GM12864 (cell line): ENCODE results near the gene PPP1CB.
"Not testable (repeated sequence)": the region's sequence is repeated elsewhere in the genome, so short reads cannot be mapped to it uniquely, and the experiment has no call there.

Source experiments
- DNase-seq: peaks from one replicate; pipeline ENCODE4 v3.0.0-alpha.2; 2011; ENCODE audit warnings: low read depth
- H3K4me3 ChIP-seq: 2 replicates; pipeline ENCODE4 v1.5.1; 2011; ENCODE audit warnings: mild to moderate bottlenecking, low read depth, low read length, control low read depth
- TF ChIP-seq, protein P1 (sequence below): IDR thresholded peaks from 2 replicates; pipeline ENCODE4 v1.5.1; 2011; ENCODE audit warnings: low read depth, mild to moderate bottlenecking, moderate library complexity, low read length, control low read depth, inconsistent platforms; ENCODE audit errors: missing control alignments

The PPP1CB gene

DNA sequence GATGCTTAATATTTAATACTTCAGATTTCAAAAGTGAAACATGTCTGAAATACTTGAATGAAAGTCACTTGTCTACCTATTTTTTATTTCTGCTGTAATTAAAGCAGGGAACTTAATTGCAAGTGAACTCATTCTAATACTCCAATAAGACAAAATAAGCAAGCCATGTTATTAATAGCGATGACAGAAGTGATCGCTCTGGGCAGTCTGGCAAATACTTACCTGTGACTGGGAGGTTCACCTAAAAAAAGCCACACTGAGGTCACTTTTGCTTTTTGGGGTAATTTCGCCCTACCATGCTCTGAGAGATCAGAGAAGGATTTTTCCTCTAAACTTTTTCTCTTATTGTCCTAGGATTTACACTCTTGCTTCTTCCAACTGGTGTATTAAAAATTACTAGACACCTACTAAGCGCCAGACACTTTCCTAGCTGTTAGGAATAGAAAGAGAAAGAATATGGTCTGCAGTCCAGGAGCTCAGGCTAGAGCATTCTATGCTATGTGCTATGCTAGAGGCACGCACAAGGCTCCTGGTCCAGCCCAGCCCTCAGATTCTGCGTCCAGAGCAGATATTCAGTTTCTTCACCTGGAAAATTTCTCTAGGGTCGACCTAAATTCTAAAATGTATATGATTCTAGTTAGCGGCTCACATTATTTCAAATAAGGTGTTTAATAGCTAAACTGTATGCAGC, 26.5 kb upstream of the PPP1CB start:
- DNase-seq: no peak
- TF ChIP-seq, protein P1, sequence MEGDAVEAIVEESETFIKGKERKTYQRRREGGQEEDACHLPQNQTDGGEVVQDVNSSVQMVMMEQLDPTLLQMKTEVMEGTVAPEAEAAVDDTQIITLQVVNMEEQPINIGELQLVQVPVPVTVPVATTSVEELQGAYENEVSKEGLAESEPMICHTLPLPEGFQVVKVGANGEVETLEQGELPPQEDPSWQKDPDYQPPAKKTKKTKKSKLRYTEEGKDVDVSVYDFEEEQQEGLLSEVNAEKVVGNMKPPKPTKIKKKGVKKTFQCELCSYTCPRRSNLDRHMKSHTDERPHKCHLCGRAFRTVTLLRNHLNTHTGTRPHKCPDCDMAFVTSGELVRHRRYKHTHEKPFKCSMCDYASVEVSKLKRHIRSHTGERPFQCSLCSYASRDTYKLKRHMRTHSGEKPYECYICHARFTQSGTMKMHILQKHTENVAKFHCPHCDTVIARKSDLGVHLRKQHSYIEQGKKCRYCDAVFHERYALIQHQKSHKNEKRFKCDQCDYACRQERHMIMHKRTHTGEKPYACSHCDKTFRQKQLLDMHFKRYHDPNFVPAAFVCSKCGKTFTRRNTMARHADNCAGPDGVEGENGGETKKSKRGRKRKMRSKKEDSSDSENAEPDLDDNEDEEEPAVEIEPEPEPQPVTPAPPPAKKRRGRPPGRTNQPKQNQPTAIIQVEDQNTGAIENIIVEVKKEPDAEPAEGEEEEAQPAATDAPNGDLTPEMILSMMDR: no peak
- no peak overlapping the region for H3K4me3 ChIP-seq

DNA sequence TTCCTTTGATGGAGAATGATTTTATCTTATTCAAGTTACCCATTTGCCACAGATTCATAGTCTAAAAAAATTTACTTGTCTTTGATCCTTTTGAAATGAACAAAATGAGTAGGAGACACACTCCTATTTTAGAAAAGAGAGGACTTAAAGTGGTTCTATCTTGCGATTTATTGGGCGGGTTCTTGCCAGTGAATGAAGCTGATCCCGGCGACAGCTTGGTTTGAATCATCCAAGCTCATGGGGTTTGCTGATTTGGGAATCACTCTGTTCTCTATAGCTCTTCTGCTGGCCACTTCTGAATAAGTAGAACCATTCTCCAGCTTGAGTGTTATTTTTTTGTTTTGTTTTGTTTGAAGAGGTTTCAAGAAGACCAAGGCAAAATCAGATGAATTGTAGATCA, 25.5 kb upstream of the PPP1CB start:
- TF ChIP-seq, protein P1: no peak
- DNase-seq: no peak
- no peak overlapping the region for H3K4me3 ChIP-seq

DNA sequence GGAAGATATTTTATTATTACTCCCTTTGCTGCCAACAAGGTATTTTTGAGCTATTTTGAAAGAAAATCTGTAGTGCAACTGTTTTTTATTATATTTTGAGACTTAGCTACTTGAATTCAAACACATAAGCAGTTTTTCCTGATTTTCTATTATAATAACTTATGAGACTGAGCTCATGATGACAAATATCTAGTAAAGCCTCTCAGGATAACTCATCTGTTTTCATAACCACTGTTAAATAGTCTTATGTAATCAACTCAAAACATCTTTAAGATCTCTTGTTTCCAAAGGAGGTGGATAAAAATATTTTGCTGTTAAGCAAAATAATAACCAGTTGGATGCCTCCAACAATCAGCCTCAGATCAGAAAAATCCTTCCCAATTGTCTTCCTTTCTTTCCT, 21.9 kb upstream of the PPP1CB start:
- no peak for DNase-seq
- TF ChIP-seq, protein P1: no peak
- no peak overlapping the region for H3K4me3 ChIP-seq

DNA sequence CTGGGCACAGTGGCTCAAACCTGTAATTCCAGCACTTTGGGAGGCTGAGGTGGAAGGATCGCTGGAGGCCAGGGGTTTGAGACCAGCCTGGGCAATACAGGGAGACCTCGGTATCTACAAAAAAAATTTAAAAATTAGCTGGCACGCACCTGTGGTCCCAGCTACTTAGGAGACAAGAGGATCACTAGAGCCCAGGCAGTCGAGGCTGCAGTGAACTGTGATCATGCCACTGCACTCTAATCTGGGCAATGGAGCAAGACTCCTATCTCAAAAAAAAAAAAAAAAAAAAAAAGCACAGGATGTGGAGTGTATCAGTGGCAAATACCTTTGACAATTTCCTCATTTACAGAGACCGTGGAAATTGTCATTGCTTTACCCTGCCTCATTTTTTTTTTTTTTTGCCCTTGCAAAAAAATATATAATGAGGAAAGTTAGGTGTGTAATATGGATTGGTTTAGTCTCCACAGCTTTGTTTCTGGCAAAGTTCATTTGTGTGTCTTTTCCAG, 20.9 kb upstream of the PPP1CB start:
- TF ChIP-seq, protein P1: no peak
- DNase-seq: no peak
- no peak overlapping the region for H3K4me3 ChIP-seq

DNA sequence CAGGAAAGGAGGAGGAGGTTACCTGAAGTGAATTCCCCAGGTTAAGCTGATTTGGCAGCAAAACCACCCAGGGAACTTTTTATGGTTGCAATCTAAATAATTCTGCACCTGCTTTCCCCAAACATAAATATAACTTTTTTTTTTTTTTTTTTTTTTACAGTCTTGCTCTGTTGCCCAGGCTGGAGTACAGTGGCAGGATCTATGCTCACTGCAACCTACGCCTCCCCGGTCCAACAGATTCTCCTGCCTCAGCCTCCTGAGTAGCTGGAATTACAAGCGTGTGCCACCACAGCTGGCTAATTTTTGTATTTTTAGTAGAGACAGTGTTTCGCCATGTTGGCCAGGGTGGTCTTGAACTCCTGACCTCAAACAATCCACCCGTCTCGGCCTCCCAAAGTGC, 16.1 kb upstream of the PPP1CB start:
- TF ChIP-seq, protein P1: no peak
- no peak for DNase-seq
- no peak overlapping the region for H3K4me3 ChIP-seq

DNA sequence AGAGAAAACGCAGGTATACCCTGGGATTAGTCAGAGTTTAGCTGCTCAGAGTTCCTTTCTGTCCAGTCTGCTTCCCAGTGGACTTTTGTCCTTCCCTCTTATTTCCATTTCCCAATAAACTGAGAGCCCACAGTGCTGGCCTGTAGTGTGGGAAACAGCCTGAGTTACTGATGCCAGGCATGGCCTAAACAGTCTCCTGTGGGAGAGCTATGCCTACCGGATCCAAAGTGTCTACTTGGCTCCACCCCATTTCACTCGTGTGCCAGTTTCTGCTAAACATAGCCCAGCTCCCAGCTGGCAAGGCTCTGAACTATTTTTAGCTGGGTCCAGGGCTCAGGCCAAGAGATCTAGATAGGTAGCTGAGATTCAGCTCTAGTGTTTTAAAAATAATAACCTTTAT, 15.6 kb upstream of the PPP1CB start:
- TF ChIP-seq, protein P1: no peak
- H3K4me3 ChIP-seq: no peak overlapping the region
- DNase-seq: no peak

DNA sequence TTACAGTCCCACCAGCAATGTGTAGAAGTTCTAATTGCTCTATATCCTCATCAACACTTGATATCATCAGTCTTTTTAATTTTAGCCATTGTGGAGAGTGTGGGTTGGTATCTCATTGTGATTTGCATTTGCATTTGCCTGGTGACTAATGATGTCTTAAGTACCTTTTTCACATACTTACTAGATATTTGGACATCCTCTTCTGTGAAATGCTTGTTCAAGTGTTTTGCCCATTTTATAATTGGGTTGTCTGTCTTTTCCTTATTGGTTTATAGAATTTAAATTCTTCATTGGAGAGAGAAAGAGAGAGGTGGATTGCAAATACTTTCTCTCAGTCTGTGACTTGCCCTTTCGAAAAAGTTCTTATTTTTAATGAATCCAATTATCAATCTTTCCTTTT, 14.0 kb upstream of the PPP1CB start:
- DNase-seq: no peak
- TF ChIP-seq, protein P1: no peak
- H3K4me3 ChIP-seq: no peak overlapping the region

DNA sequence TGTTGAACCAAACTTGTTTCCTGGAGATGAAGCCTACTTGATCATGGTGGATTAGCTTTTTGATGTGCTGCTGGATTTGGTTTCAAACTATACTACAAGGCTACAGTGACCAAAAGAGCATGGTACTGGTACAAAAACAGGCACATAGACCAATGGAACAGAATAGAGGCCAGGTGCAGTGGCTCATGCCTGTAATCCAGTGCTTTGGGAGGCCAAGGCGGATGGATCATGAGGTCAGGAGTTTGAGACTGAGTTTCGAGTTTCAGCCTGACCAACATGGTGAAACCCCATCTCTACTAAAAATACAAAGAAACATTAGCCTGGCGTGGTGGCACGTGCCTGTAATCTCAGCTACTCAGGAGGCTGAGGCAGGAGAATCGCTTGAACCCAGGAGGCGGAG, 9.0 kb upstream of the PPP1CB start:
- H3K4me3 ChIP-seq, DNase-seq: not testable (repeated sequence)
